Measurements from ENCODE around the gene GPALPP1.
"Not testable (repeated sequence)": the region's sequence is repeated elsewhere in the genome, so short reads cannot be mapped to it uniquely, and the experiment has no call there.

The GPALPP1 gene

GRCh38 chr13:45007823-45008222 is 18.5 kb downstream of the GPALPP1 start:
- no peak for DNase-seq

- no peak for DNase-seq
Observed at GRCh38 chr13:45011198-45011597, 21.9 kb downstream of the GPALPP1 start.

DNA sequence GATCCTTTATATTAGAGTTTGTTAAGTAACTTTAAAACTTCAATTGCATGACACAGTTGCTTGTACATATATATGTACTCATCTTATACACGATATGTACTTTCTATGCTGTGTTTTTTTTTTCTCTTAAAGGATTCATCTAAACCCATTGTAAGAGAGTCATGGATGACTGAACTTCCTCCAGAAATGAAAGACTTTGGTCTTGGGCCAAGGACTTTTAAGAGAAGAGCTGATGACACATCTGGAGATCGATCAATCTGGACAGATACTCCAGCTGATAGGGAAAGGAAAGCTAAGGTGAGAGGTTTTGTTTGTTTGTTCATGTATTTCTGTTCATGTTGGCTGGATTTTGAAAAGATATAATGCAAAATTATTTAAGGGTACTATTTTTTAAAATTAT is 26.0 kb downstream of the GPALPP1 start:
- DNase-seq, result no peak

- DNase-seq, result no peak
Observed at GRCh38 chr13:45016792-45017425, 27.6 kb downstream of the GPALPP1 start.

- not testable (repeated sequence) for DNase-seq
Observed at GRCh38 chr13:45019981-45020380, 30.6 kb downstream of the GPALPP1 start.

GRCh38 chr13:45021250-45021649 is 31.9 kb downstream of the GPALPP1 start:
- no peak for DNase-seq

- no peak for DNase-seq
Observed at GRCh38 chr13:45024847-45025246, 35.5 kb downstream of the GPALPP1 start.

DNA sequence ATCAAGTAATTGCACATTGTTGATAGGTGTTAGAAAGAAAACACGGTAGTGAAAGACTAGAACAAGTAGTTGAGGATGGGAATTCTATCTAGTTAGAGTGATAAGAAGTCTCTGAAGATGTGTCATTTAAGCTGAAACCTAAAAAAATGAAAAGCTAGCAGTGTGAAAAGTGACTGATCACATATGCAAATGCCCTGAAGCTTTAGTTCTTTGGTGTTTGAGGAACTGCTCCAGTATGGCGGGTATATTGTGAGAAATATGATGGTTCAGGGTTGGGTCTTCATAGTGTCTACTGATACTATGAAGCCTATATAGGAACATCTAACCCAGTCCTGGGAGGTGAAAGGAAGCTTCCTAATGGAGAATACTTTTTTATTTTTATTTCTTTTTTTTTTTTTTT is 45.0 kb downstream of the GPALPP1 start:
- DNase-seq, result no peak

DNA sequence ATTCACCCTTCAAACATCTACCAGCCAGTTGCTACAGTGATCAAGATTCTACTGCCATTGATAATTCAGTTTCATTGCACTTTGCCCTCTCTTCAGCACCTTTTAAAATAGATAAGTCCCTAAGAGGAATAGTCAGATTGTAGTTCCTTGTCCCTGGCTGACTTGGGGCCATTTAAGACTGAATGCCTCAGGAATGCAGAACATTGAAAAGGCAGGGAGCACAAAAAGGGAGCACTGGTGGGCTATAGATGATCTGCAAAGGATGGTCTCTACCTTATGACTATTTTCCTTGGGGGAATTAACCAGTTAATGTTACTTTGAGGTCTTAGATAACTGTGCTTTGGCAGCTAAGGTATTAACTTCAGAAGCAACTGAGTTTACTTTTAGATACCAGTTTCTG is 46.9 kb downstream of the GPALPP1 start:
- no peak for DNase-seq

GRCh38 chr13:45040173-45040572 is 50.8 kb downstream of the GPALPP1 start:
- no peak for DNase-seq

DNA sequence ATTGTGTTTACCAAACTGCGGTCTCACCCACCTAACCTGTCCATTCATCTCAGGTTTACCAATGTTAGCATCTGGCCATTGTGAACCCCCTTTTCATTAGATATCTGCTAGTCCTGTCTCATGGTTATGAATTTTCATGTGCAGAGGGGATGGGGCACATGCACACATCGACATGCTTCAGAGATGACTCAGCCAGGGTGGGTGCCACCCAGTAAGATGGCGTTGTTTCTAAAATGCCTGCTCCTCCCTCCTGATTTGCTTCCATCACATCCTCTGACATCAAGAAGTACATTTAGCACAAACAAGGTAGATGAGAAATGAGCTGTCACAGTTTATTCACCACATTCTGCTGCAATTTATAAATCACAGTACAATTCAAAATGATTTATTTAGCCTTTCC is 51.3 kb downstream of the GPALPP1 start:
- DNase-seq, result no peak

DNA sequence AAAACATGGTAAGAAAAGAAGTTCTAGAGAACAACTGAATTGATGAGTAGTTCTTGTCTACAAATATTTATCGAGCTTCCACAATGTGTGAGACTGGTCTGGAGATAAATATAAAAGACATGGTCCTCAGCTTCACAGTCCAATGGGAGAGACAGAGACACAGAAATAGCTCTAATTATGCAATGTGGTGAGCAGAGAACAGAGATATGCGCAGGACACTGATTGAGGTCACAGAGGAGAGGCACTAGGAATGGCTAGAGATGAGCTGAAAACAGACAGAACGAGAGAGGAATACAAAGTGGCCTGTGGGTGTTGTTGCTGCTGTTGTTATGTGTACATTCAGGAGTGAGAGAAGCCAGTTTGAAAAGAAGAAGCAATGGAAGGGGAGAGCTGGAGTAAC is 53.2 kb downstream of the GPALPP1 start:
- DNase-seq, result no peak

GRCh38 chr13:45046445-45046844 is 57.1 kb downstream of the GPALPP1 start:
- DNase-seq, result no peak

GRCh38 chr13:45047394-45048310 is 58.3 kb downstream of the GPALPP1 start:
- DNase-seq, result peak; percentile 79

- no peak for DNase-seq
Observed at GRCh38 chr13:45048890-45049407, 59.6 kb downstream of the GPALPP1 start.

- no peak for DNase-seq
Observed at GRCh38 chr13:45049478-45049877, 60.1 kb downstream of the GPALPP1 start.

GRCh38 chr13:45051315-45051714 is 62.0 kb downstream of the GPALPP1 start:
- no peak for DNase-seq

- DNase-seq, result no peak
Observed at GRCh38 chr13:45055198-45055901, 66.0 kb downstream of the GPALPP1 start.

GRCh38 chr13:45055902-45056648 is 66.7 kb downstream of the GPALPP1 start:
- DNase-seq, result no peak

GRCh38 chr13:45060062-45060461 is 70.7 kb downstream of the GPALPP1 start:
- no peak for DNase-seq

DNA sequence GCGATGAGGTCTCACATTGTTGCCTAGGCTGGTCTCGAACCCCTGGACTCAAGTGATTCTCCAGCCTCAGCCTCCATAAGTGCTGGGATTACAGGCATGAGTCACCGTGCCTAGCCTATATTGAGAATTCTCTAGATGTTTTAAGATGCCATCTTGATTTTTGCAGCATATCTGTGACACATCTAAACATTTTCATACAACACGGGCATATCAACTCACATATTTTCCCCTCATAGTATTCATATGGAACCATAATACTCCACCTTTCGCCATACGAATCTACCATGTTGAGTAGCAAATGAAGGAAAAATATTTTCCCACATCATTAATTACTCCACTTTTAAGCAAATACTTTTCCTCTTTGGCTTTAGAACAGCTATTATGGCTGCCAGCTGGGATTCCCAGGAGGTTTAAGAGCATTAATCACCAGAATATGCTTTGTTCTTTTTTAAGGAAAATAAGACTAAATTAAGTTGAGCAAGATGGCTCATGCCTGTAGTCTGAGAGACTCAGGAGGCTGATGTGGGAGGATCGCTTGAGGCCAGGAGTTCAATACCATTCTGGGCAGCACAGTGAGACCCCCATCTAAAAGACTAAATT is 74.0 kb downstream of the GPALPP1 start:
- DNase-seq, result no peak

DNA sequence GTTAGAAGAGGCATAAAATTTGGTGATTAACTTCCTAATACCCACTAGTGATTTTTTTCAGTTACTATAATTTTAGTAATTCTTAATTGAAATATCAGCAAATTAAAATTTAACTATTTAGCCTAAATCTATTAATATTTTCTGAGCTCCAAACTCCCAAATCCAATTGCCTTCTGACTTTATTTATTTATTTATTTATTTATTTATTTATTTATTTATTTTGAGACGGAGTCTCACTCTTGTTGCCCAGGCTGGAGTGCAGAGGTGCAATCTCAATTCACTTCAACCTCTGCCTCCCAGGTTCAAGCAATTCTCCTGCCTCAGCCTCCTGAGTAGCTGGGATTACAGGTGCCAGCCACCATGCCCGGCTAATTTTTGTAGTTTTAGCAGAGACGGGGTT is 74.6 kb downstream of the GPALPP1 start:
- not testable (repeated sequence) for DNase-seq
